Naive thymus-derived CD4-positive, alpha-beta T cell (primary cell): ENCODE data around the gene ARG1. TPM values are rescaled to one million over a fixed set of nuclear protein-coding genes. Genes with fewer than 3 reads are reported as not detected.
A peak's percentile ranks its signal among the peaks of the same experiment; 100 is the strongest.

Experiments used
- ATAC-seq: fragments of 150-1000 bp; cut with Tn5 transposase; 2 replicates; pipeline ENCODE4 v1.10.0; 2021; ENCODE audit warnings: mild to moderate bottlenecking, moderate library complexity
- CTCF ChIA-PET: fragments of 350-600 bp; sonication (Branson Sonifier 250); formaldehyde crosslinking; loops from one replicate; lab custom pipeline; 2021; ENCODE audit warnings: antibody characterized with exemption; lab: Charles Lee
- POLR2A ChIA-PET: fragments of 350-600 bp; sonication (Branson Sonifier 250); formaldehyde crosslinking; loops from one replicate; lab custom pipeline; 2021; ENCODE audit warnings: antibody characterized with exemption, inconsistent platforms; lab: Charles Lee
- DNase-seq, 9 donors: peaks; one replicate each; pipeline versions ENCODE4 v3.0.0 to v3.0.0-alpha.2; 2020 to 2022; ENCODE audit warnings: mixed read lengths in 1 of 9
- H3K27ac ChIP-seq: one replicate; pipeline ENCODE4 v1.7.0; 2013; ENCODE audit warnings: mild to moderate bottlenecking, low read depth, low read length, moderate library complexity
- H3K27me3 ChIP-seq, 2 donors: one replicate each; pipeline ENCODE4 v1.7.0; 2013; ENCODE audit warnings: low read length in 2 of 2, mild to moderate bottlenecking in 2 of 2, moderate library complexity in 2 of 2; ENCODE audit not compliant: control insufficient read depth in 2 of 2, insufficient read depth in 2 of 2
- H3K36me3 ChIP-seq, 3 experiments: 1 replicate in 2 of 3; 2 replicates in 1 of 3; pipeline ENCODE4 v1.7.0; 2013; ENCODE audit warnings: low read length in 3 of 3, mild to moderate bottlenecking in 3 of 3, moderate library complexity in 1 of 3; ENCODE audit not compliant: insufficient read depth in 3 of 3, control insufficient read depth in 2 of 3
- H3K4me1 ChIP-seq, 2 donors: one replicate each; pipeline ENCODE4 v1.7.0; 2013; ENCODE audit warnings: low read length in 2 of 2, mild to moderate bottlenecking in 2 of 2, moderate library complexity in 1 of 2; ENCODE audit not compliant: control insufficient read depth in 2 of 2, insufficient read depth in 2 of 2
- H3K4me3 ChIP-seq: 2 replicates; pipeline ENCODE4 v1.7.0; 2013; ENCODE audit warnings: mild to moderate bottlenecking, low read length
- H3K9me3 ChIP-seq, 3 experiments: 1 replicate in 2 of 3; 2 replicates in 1 of 3; pipeline ENCODE4 v1.7.0; 2013; ENCODE audit warnings: low read length in 3 of 3; ENCODE audit not compliant: control insufficient read depth in 2 of 3
- H3K27ac Mint-ChIP-seq, 9 donors: one replicate each; pipeline ENCODE4 v1.8.0; 2020 to 2022; ENCODE audit warnings: mixed read lengths in 9 of 9, mild to moderate bottlenecking in 8 of 9, moderate library complexity in 5 of 9, inconsistent platforms in 2 of 9
- H3K27me3 Mint-ChIP-seq, 5 donors: one replicate each; pipeline ENCODE4 v1.8.0; 2021 to 2022; ENCODE audit warnings: mixed read lengths in 5 of 5, mild to moderate bottlenecking in 1 of 5
- H3K36me3 Mint-ChIP-seq, 5 donors: one replicate each; pipeline ENCODE4 v1.8.0; 2020 to 2022; ENCODE audit warnings: mixed read lengths in 5 of 5, mild to moderate bottlenecking in 3 of 5, inconsistent platforms in 1 of 5
- H3K4me1 Mint-ChIP-seq, 7 donors: one replicate each; pipeline ENCODE4 v1.8.0; 2020 to 2022; ENCODE audit warnings: mixed read lengths in 7 of 7, mild to moderate bottlenecking in 3 of 7, inconsistent platforms in 1 of 7
- H3K4me3 Mint-ChIP-seq, 10 donors: one replicate each; pipeline ENCODE4 v1.8.0; 2020 to 2022; ENCODE audit warnings: mild to moderate bottlenecking in 10 of 10, mixed read lengths in 10 of 10, moderate library complexity in 6 of 10, inconsistent platforms in 2 of 10
- H3K9me3 Mint-ChIP-seq, 11 donors: one replicate each; pipeline ENCODE4 v1.8.0; 2020 to 2022; ENCODE audit warnings: mixed read lengths in 11 of 11, mild to moderate bottlenecking in 4 of 11, inconsistent platforms in 1 of 11, moderate library complexity in 1 of 11
- intact Hi-C, 2 donors: fragments of 100-400 bp; cut with micrococcal nuclease; formaldehyde crosslinking; loops; one replicate each; pipeline ENCODE4 v1.15.1; 2023
- polyA plus RNA-seq, 2 donors: library from polyadenylated mRNA; unstranded; fragments of 300-500 nt; fragmentation: Illumina TruSeq; gene quantifications; one replicate each; pipeline ENCODE4 v1.2.3, GENCODE V29; 2021
- total RNA-seq, 6 experiments: library from RNA in 5 of 6; stranded (reverse) in 5 of 6; gene quantifications; 1 replicate in 5 of 6; 2 replicates in 1 of 6; pipeline ENCODE4 v1.2.3 and lab custom pipeline; 2021 to 2026

ARG1 gene
- total and polyA plus RNA-seq, 7 experiments from 2014 or later = not detected

- POLR2A ChIA-PET = no interaction called here
- Mint-ChIP-seq H3K27me3 (no peaks in the 10 kb centered on the region), H3K4me1 (peaks cover 0 to 4% (median 0%) of the 10 kb centered on the region in 7 donors), H3K36me3 (peaks cover 15 to 64% (median 42%) of the 10 kb centered on the region in 5 donors), H3K9me3 (no peaks in the 10 kb centered on the region), H3K4me3 (no peak overlapping the region), H3K27ac (peak overlapping the region in 2 of 9 donors; percentile 12 to 51)
- Histone ChIP-seq H3K4me1 (no peaks in the 10 kb centered on the region), H3K27ac (no peak overlapping the region), H3K4me3 (no peak overlapping the region), H3K27me3 (no peaks in the 10 kb centered on the region), H3K9me3 (no peaks in the 10 kb centered on the region), H3K36me3 (peaks cover 28 to 87% (median 32%) of the 10 kb centered on the region in 3 experiments)
- intact Hi-C loops = loop anchor here in 1 of 2 donors (5.0 kb wide), 1 partner anchor 71 kb away; no protein-coding TSS in a partner anchor
- CTCF ChIA-PET = no interaction called here
- ATAC-seq = no peak
- no peak for DNase-seq
These were observed 15.6 kb downstream of the ARG1 start for GRCh38 chr6:131588643-131589042.

DNA sequence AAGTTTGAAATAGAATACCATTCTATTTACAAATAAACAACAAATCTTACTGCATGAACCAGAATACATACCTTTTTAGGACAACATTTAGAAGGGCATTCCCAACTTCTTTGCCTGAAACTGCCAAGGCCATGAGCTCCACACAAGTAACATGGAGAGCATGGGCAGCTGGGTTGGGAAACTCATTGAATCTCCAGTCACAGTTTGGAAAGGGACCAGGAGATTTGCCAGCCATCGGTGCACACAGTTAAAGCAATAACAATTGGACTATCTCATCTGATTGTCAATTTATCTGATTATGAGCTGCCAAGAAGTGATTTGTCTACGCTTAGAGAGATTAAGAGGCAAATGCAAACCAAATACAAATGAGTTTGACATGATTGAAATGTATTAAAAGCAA, 19.9 kb downstream of the ARG1 start:
- H3K27ac Mint-ChIP-seq = no peak overlapping the region
- Histone ChIP-seq H3K27ac (no peak overlapping the region), H3K36me3 (peaks cover 42 to 82% (median 52%) of the 10 kb centered on the region in 3 experiments), H3K9me3 (no peaks in the 10 kb centered on the region), H3K4me1 (no peaks in the 10 kb centered on the region), H3K4me3 (no peak overlapping the region), H3K27me3 (no peaks in the 10 kb centered on the region)
- POLR2A ChIA-PET = no interaction called here
- H3K9me3 Mint-ChIP-seq = no peaks in the 10 kb centered on the region
- no peak for ATAC-seq
- no peak for DNase-seq
- no peaks in the 10 kb centered on the region for H3K27me3 Mint-ChIP-seq
- intact Hi-C loops = no loop called here
- H3K36me3 Mint-ChIP-seq = peaks cover 15 to 70% (median 49%) of the 10 kb centered on the region in 5 donors
- peaks cover 0 to 4% (median 1%) of the 10 kb centered on the region in 7 donors for H3K4me1 Mint-ChIP-seq
- no peak overlapping the region for H3K4me3 Mint-ChIP-seq
- CTCF ChIA-PET = no interaction called here

GRCh38 chr6:131594074-131594473, 21.0 kb downstream of the ARG1 start:
- CTCF ChIA-PET = no interaction called here
- Histone ChIP-seq H3K4me1 (no peaks in the 10 kb centered on the region), H3K27me3 (no peaks in the 10 kb centered on the region), H3K27ac (no peak overlapping the region), H3K4me3 (no peak overlapping the region), H3K36me3 (peaks cover 38 to 81% (median 50%) of the 10 kb centered on the region in 3 experiments), H3K9me3 (no peaks in the 10 kb centered on the region)
- no peaks in the 10 kb centered on the region for H3K27me3 Mint-ChIP-seq
- DNase-seq (no peak), ATAC-seq (no peak)
- peaks cover 9 to 72% (median 45%) of the 10 kb centered on the region in 5 donors for H3K36me3 Mint-ChIP-seq
- H3K4me1 Mint-ChIP-seq = peaks cover 0 to 4% (median 0%) of the 10 kb centered on the region in 7 donors
- no peak overlapping the region for H3K4me3 Mint-ChIP-seq
- POLR2A ChIA-PET = no interaction called here
- intact Hi-C loops = no loop called here
- no peak overlapping the region for H3K27ac Mint-ChIP-seq
- H3K9me3 Mint-ChIP-seq = no peaks in the 10 kb centered on the region

DNA sequence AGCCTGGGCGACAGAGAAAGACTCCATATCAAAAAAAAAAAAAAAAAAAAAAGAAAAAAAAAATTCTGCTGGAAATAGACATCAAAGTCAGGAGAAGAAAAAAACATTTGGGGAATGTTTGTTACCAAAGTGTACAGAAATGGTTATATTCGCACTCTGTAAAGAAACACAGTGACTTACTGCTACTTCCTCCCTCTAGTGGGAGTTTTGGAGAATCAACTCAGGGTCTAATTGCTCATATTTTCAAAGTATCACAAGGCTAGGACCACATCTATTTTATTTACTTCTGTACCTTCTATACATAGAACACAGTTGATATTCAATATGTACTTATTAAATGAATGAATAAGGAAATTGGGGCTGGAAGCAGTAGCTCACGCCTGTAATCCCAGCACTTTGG, 24.4 kb downstream of the ARG1 start:
- H3K4me3 Mint-ChIP-seq = no peak overlapping the region

DNA sequence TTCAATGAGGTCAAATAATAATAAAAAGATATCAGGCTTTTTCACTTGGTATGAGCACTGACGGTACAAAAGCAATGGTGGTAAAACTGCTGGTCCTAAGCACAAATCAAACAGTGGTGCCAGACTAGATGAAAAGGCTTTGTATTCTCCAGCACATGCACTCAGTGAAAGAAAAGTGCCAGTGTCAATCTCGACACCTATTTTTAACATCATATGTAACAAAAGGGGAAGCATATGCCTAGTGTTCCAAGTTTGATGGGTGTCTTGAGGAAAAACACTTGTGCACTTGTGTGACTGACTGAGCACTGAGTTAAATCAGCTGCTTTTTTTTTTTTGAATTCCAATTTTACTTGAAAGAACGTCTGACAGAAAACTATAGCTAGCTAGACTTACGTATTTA, 27.7 kb downstream of the ARG1 start:
- Mint-ChIP-seq H3K27me3 (no peaks in the 10 kb centered on the region), H3K27ac (no peak overlapping the region), H3K4me3 (no peak overlapping the region), H3K36me3 (peaks cover 0 to 50% (median 36%) of the 10 kb centered on the region in 5 donors), H3K4me1 (peaks cover 0 to 4% (median 0%) of the 10 kb centered on the region in 7 donors), H3K9me3 (no peaks in the 10 kb centered on the region)
- H3K27ac ChIP-seq = no peak overlapping the region
- no peak for ATAC-seq
- H3K4me1 ChIP-seq = no peaks in the 10 kb centered on the region
- ChIA-PET CTCF (interaction anchor here (0.6 kb wide), 1 partner anchor 753 kb away, joined by 3 read pairs; no protein-coding TSS in a partner anchor), POLR2A (no interaction called here)
- intact Hi-C loops = loop anchor here in 1 of 2 donors (2.0 kb wide), 1 partner anchor 16 kb away; no protein-coding TSS in a partner anchor
- H3K27me3 ChIP-seq = no peaks in the 10 kb centered on the region
- DNase-seq = no peak
- no peaks in the 10 kb centered on the region for H3K9me3 ChIP-seq
- no peak overlapping the region for H3K4me3 ChIP-seq
- peaks cover 18 to 69% (median 43%) of the 10 kb centered on the region in 3 experiments for H3K36me3 ChIP-seq

More for the DNA sequence above, 24.4 kb downstream of the ARG1 start:
- no peaks in the 10 kb centered on the region for H3K27me3 ChIP-seq
- Mint-ChIP-seq H3K27me3 (no peaks in the 10 kb centered on the region), H3K36me3 (peaks cover 6 to 57% (median 45%) of the 10 kb centered on the region in 5 donors), H3K4me1 (peaks cover 0 to 4% (median 0%) of the 10 kb centered on the region in 7 donors), H3K27ac (peak overlapping the region in 1 of 9 donors; percentile 51), H3K9me3 (no peaks in the 10 kb centered on the region)
- intact Hi-C loops = loop anchor here (1.0 to 5.0 kb wide), 5 partner anchors 13 to 712 kb away; no protein-coding TSS in a partner anchor
- ATAC-seq (no peak), DNase-seq (peak in 5 of 9 donors; percentile 8 to 30 (median 17))
- no peaks in the 10 kb centered on the region for H3K4me1 ChIP-seq
- H3K9me3 ChIP-seq = no peaks in the 10 kb centered on the region
- no peak overlapping the region for H3K4me3 ChIP-seq
- ChIA-PET CTCF (interaction anchor here (0.6 to 2.3 kb wide), 7 partner anchors 10 to 712 kb away, joined by 3 to 6 read pairs (median 4); no protein-coding TSS in a partner anchor), POLR2A (no interaction called here)
- H3K27ac ChIP-seq = no peak overlapping the region
- peaks cover 31 to 75% (median 44%) of the 10 kb centered on the region in 3 experiments for H3K36me3 ChIP-seq

- no peaks in the 10 kb centered on the region for H3K4me1 ChIP-seq
- ATAC-seq = no peak
- no peaks in the 10 kb centered on the region for H3K27me3 Mint-ChIP-seq
- H3K4me1 Mint-ChIP-seq = peaks cover 0 to 2% (median 0%) of the 10 kb centered on the region in 7 donors
- H3K4me3 ChIP-seq = no peak overlapping the region
- no peak for DNase-seq
- ChIA-PET CTCF (no interaction called here), POLR2A (interaction anchor here (0.6 kb wide), 2 partner anchors 21 to 25 kb away, joined by 3 read pairs; no protein-coding TSS in a partner anchor)
- intact Hi-C loops = no loop called here
- peaks cover 15 to 68% (median 37%) of the 10 kb centered on the region in 3 experiments for H3K36me3 ChIP-seq
- H3K27ac Mint-ChIP-seq = peak overlapping the region in 1 of 9 donors; percentile 3
- no peak overlapping the region for H3K27ac ChIP-seq
- peaks cover 3 to 51% (median 35%) of the 10 kb centered on the region in 5 donors for H3K36me3 Mint-ChIP-seq
- no peak overlapping the region for H3K4me3 Mint-ChIP-seq
- no peaks in the 10 kb centered on the region for H3K9me3 Mint-ChIP-seq
- H3K27me3 ChIP-seq = no peaks in the 10 kb centered on the region
- no peaks in the 10 kb centered on the region for H3K9me3 ChIP-seq
These were observed 29.8 kb downstream of the ARG1 start for GRCh38 chr6:131602781-131603312.
